Uterus (tissue), 4 donors: ENCODE measurements around the gene NEK4. TPM values are rescaled to one million over a fixed set of nuclear protein-coding genes. Genes with fewer than 3 reads are reported as not detected.
"Not testable (repeated sequence)": the region's sequence is repeated elsewhere in the genome, so short reads cannot be mapped to it uniquely, and the experiment has no call there.

ENCODE experiments used
- DNase-seq, 2 donors: peaks; one replicate each; pipeline ENCODE4 v3.0.0-alpha.2; 2019 to 2020
- H3K27ac ChIP-seq, 2 donors: fragments of 200-600 bp; sonication (generic); 1 replicate in 1 of 2; 2 replicates in 1 of 2; pipeline ENCODE4 v1.5.1; 2016 to 2018
- H3K27me3 ChIP-seq, 2 donors: fragments of 200-600 bp; sonication (generic); one replicate each; pipeline ENCODE4 v1.5.1; 2018 to 2019; ENCODE audit warnings: control low read depth in 1 of 2
- H3K36me3 ChIP-seq, 2 donors: fragments of 200-600 bp; sonication (generic); one replicate each; pipeline ENCODE4 v1.5.1; 2019; ENCODE audit warnings: control low read depth in 1 of 2
- H3K4me1 ChIP-seq, 2 donors: fragments of 200-600 bp; sonication (generic); one replicate each; pipeline ENCODE4 v1.5.1; 2018 to 2019; ENCODE audit warnings: control low read depth in 1 of 2
- H3K4me3 ChIP-seq, 2 donors: fragments of 200-600 bp; sonication (generic); 1 replicate in 1 of 2; 2 replicates in 1 of 2; pipeline ENCODE4 v1.5.1; 2018 to 2019; ENCODE audit warnings: mild to moderate bottlenecking in 1 of 2
- H3K9me3 ChIP-seq, 2 donors: fragments of 200-600 bp; sonication (generic); one replicate each; pipeline ENCODE4 v1.5.1; 2019; ENCODE audit warnings: control low read depth in 1 of 2
- CTCF ChIP-seq, 4 experiments: fragments of 200-600 bp in 2 of 4; fragments of 450-650 bp in 2 of 4; sonication (generic) in 2 of 4; IDR thresholded peaks; one replicate each; pipeline ENCODE4 v1.5.1; 2016 to 2019; ENCODE audit warnings: antibody characterized with exemption in 4 of 4, mild to moderate bottlenecking in 2 of 4, moderate library complexity in 1 of 4
- POLR2A ChIP-seq, 2 donors: fragments of 450-650 bp; IDR thresholded peaks; one replicate each; pipeline ENCODE4 v1.6.1; 2016; ENCODE audit warnings: antibody characterized with exemption in 2 of 2, mild to moderate bottlenecking in 1 of 2, moderate library complexity in 1 of 2
- intact Hi-C: fragments of 100-400 bp; cut with DNase I; formaldehyde crosslinking; loops from one replicate; pipeline ENCODE4 v1.15.1; 2023; ENCODE audit warnings: low total_unique reads
- total RNA-seq, 4 donors: library from RNA; depleted of rRNA in 3 of 4; stranded (reverse); fragments of >200 nt in 3 of 4; gene quantifications; one replicate each; pipeline versions ENCODE4 v1.1.0 to v1.2.4, GENCODE V29; 2014 to 2023
- donor health status: DM: yes; HTN: yes; CAD: no.

Gene NEK4
- total RNA-seq, 4 donors from 2014 or later, result 16.8 to 48.0 (median 37.7) TPM

DNA sequence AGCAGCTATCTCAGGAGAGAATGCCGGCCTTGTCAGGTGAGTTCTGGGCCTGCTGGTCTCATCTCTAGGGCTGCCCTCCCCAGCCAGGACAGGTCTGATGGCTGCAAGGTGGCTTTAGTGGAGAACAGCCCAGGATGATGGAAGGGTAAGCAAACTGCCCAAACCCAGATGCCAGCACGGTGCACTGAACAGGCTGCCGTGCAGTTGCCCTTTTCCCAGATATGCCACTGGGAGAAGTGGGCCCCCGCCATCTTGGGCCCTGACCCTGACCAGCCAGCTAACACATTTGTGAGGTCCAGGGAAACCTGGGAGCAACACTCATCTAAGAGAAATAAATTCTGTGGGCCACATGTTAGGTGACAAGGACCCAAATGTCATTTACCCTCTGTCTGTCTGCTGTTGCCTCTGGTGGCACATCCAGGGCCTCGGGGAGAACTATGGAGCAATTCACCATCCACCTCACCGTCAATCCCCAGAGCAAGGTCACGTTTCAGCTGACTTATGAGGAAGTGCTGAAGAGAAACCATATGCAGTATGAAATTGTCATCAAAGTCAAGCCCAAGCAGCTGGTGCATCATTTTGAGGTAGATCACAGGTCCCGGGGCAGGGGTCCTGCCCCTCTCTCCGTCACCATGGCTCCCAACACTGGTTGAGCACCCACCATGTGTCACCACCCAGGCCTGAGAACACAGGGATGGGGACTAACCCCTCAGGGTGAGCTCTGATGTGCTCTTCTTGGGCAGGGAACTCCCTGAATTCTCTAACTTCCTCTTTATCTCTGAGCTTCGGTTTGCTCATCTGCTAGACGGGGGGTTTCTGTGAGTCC is 8.5 kb upstream of the NEK4 start:
- no peak for DNase-seq
- Histone ChIP-seq H3K4me1 (no peaks in the 10 kb centered on the region), H3K27me3 (no peaks in the 10 kb centered on the region), H3K27ac (no peak overlapping the region), H3K4me3 (no peak overlapping the region), H3K36me3 (no peaks in the 10 kb centered on the region), H3K9me3 (no peaks in the 10 kb centered on the region)
- TF ChIP-seq CTCF (IDR thresholded peaks at IDR 0.05) (no peak), POLR2A (IDR thresholded peaks at IDR 0.05) (no peak)
- intact Hi-C loops, result no loop called here

- Histone ChIP-seq H3K4me1 (no peaks in the 10 kb centered on the region), H3K27ac (no peak overlapping the region), H3K36me3 (no peaks in the 10 kb centered on the region), H3K9me3 (no peaks in the 10 kb centered on the region), H3K27me3 (no peaks in the 10 kb centered on the region), H3K4me3 (no peak overlapping the region)
- no peak for TF ChIP-seq POLR2A (IDR thresholded peaks at IDR 0.05)
- no peak for TF ChIP-seq CTCF (IDR thresholded peaks at IDR 0.05)
- DNase-seq, result peak in 1 of 2 donors; percentile 7
- intact Hi-C loops, result no loop called here
Observed at GRCh38 chr3:52777959-52778805, 7.4 kb upstream of the NEK4 start.

- Histone ChIP-seq H3K9me3 (no peaks in the 10 kb centered on the region), H3K27me3 (no peaks in the 10 kb centered on the region), H3K4me3 (no peak within 1 kb of the TSS), H3K36me3 (no peaks in the 10 kb centered on the region), H3K4me1 (no peaks in the 10 kb centered on the region), H3K27ac (no peak within 1 kb of the TSS)
- no peak for TF ChIP-seq POLR2A (IDR thresholded peaks at IDR 0.05)
- no peak for TF ChIP-seq CTCF (IDR thresholded peaks at IDR 0.05)
- peak in 1 of 2 donors; percentile 13 for DNase-seq
- intact Hi-C loops, result no loop called here
Observed at GRCh38 chr3:52777127-52777958, 6.6 kb upstream of the NEK4 start, which contains the start of gene ITIH1. Gene ITIH1, plus strand, starts transcription at chr3:52777599. Its CDS starts 17 bp downstream, at chr3:52777616.

DNA sequence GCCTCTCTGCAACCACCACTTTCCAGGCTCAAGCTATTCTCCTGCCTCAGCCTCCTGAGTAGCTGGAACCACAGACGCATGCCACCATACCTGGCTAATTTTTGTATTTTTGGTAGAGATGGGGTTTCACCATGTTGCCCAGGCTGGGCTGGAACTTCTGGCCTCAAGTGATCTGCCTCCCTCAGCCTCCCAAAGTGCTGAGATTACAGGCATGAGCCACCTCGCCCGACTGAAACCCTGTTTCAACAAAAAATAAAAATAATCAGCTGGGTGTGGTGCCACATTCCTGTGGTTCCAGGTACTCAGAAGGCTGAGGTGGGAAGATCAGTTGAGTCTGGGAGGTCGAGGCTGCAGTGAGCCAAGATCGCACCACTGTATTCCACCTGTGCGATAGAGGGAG is 5.7 kb upstream of the NEK4 start:
- DNase-seq, H3K27me3 ChIP-seq, H3K27ac ChIP-seq, H3K9me3 ChIP-seq, H3K4me1 ChIP-seq, H3K4me3 ChIP-seq, H3K36me3 ChIP-seq, intact Hi-C loops: not testable (repeated sequence)

DNA sequence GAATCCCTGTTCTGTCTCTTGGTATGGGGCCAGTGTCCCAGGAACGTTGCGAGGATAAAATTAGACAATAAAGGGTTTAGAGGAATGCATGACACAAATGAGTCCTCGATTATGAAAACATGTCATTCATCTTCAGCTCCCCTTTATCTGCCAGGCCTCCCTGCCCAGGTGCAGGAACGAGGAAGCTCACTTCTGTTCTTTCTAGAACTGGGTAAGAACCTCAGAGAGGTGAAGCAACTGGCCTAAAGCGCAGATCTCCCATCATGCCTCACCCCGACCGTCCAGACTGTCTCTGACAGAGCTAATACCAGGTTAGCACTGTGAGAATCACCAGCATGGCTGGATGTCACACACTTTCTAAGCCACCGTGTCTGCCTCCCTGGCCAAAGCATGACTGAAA is 5.1 kb upstream of the NEK4 start:
- no peak for DNase-seq
- Histone ChIP-seq H3K36me3 (no peaks in the 10 kb centered on the region), H3K9me3 (no peaks in the 10 kb centered on the region), H3K4me3 (no peak overlapping the region), H3K27me3 (no peaks in the 10 kb centered on the region), H3K27ac (no peak overlapping the region), H3K4me1 (no peaks in the 10 kb centered on the region)
- TF ChIP-seq CTCF (IDR thresholded peaks at IDR 0.05) (no peak), POLR2A (IDR thresholded peaks at IDR 0.05) (no peak)
- intact Hi-C loops, result no loop called here
